GM18502 (cell line): ENCODE measurements around the gene LRFN4.
A peak's percentile ranks its signal among the peaks of the same experiment; 100 is the strongest.

ENCODE experiments used
- ATAC-seq: cut with Tn5 transposase; IDR thresholded peaks from one replicate; pipeline ENCODE4 v1.9.1; 2021; ENCODE audit warnings: mild to moderate bottlenecking; ENCODE audit not compliant: unreplicated experiment, poor library complexity

The LRFN4 gene

GRCh38 chr11:66844496-66845142 is 12.2 kb upstream of the LRFN4 start:
- ATAC-seq = no peak

GRCh38 chr11:66845143-66845875 is 11.6 kb upstream of the LRFN4 start:
- ATAC-seq = no peak

- no peak for ATAC-seq
Observed at GRCh38 chr11:66845876-66846212, 11.0 kb upstream of the LRFN4 start.

- no peak for ATAC-seq
Observed at GRCh38 chr11:66846671-66847091, 10.2 kb upstream of the LRFN4 start.

GRCh38 chr11:66847461-66848232 is 9.2 kb upstream of the LRFN4 start:
- no peak for ATAC-seq

GRCh38 chr11:66848671-66849500 is 8.0 kb upstream of the LRFN4 start:
- no peak for ATAC-seq

- ATAC-seq = no peak
Observed at GRCh38 chr11:66849501-66850234, 7.2 kb upstream of the LRFN4 start.

GRCh38 chr11:66850235-66850587 is 6.7 kb upstream of the LRFN4 start:
- no peak for ATAC-seq

- ATAC-seq = no peak
Observed at GRCh38 chr11:66850588-66851238, 6.2 kb upstream of the LRFN4 start.

GRCh38 chr11:66851239-66851596 is 5.6 kb upstream of the LRFN4 start:
- no peak for ATAC-seq

- no peak for ATAC-seq
Observed at GRCh38 chr11:66851698-66852465, 5.0 kb upstream of the LRFN4 start.

- no peak for ATAC-seq
Observed at GRCh38 chr11:66852466-66853241, 4.2 kb upstream of the LRFN4 start.

- ATAC-seq = no peak
Observed at GRCh38 chr11:66853242-66854229, 3.3 kb upstream of the LRFN4 start.

GRCh38 chr11:66854231-66854661 is 2.6 kb upstream of the LRFN4 start:
- ATAC-seq = no peak

- no peak for ATAC-seq
Observed at GRCh38 chr11:66854729-66855211, 2.1 kb upstream of the LRFN4 start.

- ATAC-seq = peak; percentile 72
Observed at GRCh38 chr11:66855574-66856495, 1.0 kb upstream of the LRFN4 start.
